HG02588 (cell line): ENCODE measurements around the gene BTBD7.
A peak's percentile ranks its signal among the peaks of the same experiment; 100 is the strongest.
"Not testable (repeated sequence)": the region's sequence is repeated elsewhere in the genome, so short reads cannot be mapped to it uniquely, and the experiment has no call there.

Experiments
- ATAC-seq: cut with Tn5 transposase; IDR thresholded peaks from one replicate; pipeline ENCODE4 v1.9.1; 2021; ENCODE audit warnings: mild to moderate bottlenecking, moderate library complexity; ENCODE audit not compliant: unreplicated experiment

The BTBD7 gene

GRCh38 chr14:93332853-93333630 is at the start of gene BTBD7:
Gene BTBD7, minus strand, starts transcription at chr14:93333036. Its CDS starts 36,985 bp downstream, at chr14:93296051.
- ATAC-seq = peak; percentile 79

GRCh38 chr14:93381644-93382043 is 48.8 kb upstream of the BTBD7 start:
- no peak for ATAC-seq

GRCh38 chr14:93379831-93380230 is 47.0 kb upstream of the BTBD7 start:
- no peak for ATAC-seq

GRCh38 chr14:93375673-93376156 is 42.9 kb upstream of the BTBD7 start:
- peak; percentile 97 for ATAC-seq

- peak; percentile 91 for ATAC-seq
Observed at GRCh38 chr14:93369713-93370266, 37.0 kb upstream of the BTBD7 start.

- peak; percentile 29 for ATAC-seq
Observed at GRCh38 chr14:93368996-93369712, 36.3 kb upstream of the BTBD7 start.

GRCh38 chr14:93354873-93355272 is 22.0 kb upstream of the BTBD7 start:
- not testable (repeated sequence) for ATAC-seq

GRCh38 chr14:93348292-93348691 is 15.5 kb upstream of the BTBD7 start:
- no peak for ATAC-seq

- no peak for ATAC-seq
Observed at GRCh38 chr14:93347850-93348249, 15.0 kb upstream of the BTBD7 start.

GRCh38 chr14:93346926-93347721 is 14.3 kb upstream of the BTBD7 start, which contains the start of gene COX8C:
Gene COX8C, plus strand, starts transcription at chr14:93347182. Its CDS starts 87 bp downstream, at chr14:93347269.
- no peak for ATAC-seq

- ATAC-seq = no peak
Observed at GRCh38 chr14:93343797-93344196, 11.0 kb upstream of the BTBD7 start.

GRCh38 chr14:93343266-93343665 is 10.4 kb upstream of the BTBD7 start:
- no peak for ATAC-seq

- ATAC-seq = no peak
Observed at GRCh38 chr14:93337884-93338283, 5.0 kb upstream of the BTBD7 start.

- ATAC-seq = no peak
Observed at GRCh38 chr14:93337143-93337753, 4.4 kb upstream of the BTBD7 start.

GRCh38 chr14:93333631-93334103 is 831 bp upstream of the BTBD7 start:
- ATAC-seq = no peak

GRCh38 chr14:93332397-93332852 is 411 bp downstream of the BTBD7 start:
- peak; percentile 63 for ATAC-seq

- no peak for ATAC-seq
Observed at GRCh38 chr14:93331728-93332396, 974 bp downstream of the BTBD7 start.

- no peak for ATAC-seq
Observed at GRCh38 chr14:93331002-93331727, 1.7 kb downstream of the BTBD7 start.

- ATAC-seq = no peak
Observed at GRCh38 chr14:93330609-93331000, 2.2 kb downstream of the BTBD7 start.
